ENCODE measurements around the gene CARM1. TPM values are rescaled to one million over a fixed set of nuclear protein-coding genes. Genes with fewer than 3 reads are reported as not detected.

CARM1 gene
- total RNA-seq, 1 donor from 2014 or later, result 32.2 TPM

GRCh38 chr19:10907925-10908324, 36.6 kb downstream of the CARM1 start:
- DNase-seq (ENCODE audit: low read depth, low spot score), result no peak

DNA sequence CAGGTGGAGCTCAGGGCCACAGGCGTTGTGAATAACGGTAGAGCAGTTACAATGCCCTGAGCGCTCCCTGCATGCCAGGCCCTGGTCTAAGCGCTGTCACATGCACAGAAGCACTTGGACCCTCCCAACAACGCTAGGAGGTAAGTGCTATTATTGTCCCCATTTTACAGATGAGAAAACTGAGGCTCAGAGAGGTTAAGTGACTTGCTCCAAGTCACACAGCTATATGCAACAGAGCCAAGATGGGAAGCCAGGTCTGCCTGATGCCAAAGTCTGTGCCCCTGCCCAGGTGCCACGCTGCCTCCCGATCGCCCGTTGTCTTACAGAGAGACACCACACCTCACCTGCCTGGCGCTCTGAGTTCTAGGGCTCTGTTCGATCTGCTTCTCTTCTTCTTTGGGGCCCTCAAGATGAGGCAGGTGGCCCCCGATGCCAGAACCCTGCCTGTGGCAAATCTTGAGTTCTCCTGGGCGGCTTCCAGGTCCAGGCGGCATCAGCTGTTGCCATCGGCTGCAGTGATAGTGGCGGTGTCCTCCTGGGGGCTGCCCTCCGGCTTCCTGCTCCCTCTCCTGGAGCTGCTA, 37.1 kb downstream of the CARM1 start:
- no peak for DNase-seq (ENCODE audit: low read depth, low spot score)

DNA sequence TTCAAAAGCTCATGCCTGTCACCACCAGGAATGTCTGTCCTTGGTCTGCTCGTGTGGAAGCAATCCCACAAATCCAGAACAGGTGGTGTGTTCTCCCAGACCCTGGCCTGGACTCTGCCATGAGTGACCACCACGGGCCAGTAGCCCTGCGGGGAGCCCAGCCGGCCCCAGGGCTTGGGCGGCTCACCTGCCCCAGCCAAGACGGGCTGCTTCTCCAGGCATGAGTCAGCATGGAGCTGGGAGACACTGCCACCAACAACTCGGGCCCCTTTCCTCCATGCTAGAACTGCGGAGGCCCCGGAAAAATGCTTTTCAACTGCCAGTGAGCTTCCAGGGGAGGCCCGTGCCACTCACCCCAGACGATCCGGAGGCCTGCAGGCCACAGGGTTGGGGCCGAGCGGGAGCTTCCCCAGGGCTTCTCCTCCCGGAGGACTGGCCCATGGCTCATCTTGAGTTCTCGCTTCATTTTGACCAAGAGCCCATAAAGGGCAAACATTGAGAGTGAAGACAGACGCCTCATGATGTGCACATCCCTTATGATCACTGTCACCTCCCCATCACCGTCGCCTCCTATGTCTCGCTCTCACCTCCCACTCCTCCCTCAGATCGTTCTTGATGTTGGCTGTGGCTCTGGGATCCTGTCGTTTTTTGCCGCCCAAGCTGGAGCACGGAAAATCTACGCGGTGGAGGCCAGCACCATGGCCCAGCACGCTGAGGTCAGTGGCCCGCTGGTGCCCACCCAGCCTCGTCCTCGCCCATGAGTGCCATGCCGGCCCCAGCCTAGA, 40.4 kb downstream of the CARM1 start:
- no peak for DNase-seq (ENCODE audit: low read depth, low spot score)

GRCh38 chr19:10912619-10913018, 41.3 kb downstream of the CARM1 start:
- no peak for DNase-seq (ENCODE audit: low read depth, low spot score)

DNA sequence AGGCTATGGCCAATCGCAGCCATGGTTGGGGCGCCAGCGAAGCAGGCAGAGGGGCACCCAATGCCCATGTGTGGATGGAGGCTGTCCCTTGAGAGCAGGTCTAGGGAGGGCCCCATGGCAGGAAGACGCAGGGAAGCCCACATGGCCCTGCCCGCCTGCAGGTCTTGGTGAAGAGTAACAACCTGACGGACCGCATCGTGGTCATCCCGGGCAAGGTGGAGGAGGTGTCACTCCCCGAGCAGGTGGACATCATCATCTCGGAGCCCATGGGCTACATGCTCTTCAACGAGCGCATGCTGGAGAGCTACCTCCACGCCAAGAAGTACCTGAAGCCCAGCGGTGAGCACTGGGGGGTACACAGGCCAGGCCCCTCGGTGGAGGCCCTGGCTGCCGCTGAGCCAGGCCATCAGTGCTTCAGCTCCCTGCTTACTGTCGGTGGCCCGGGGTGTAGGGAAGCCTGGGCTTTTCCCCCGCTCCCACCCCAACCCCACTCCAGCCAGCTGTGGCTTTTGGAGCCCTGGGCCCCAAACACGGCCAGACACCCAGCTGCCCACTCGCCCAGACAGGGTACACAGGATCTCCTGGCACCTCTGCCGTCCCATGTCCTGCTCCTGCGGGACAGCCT, 42.5 kb downstream of the CARM1 start:
- DNase-seq (ENCODE audit: low read depth, low spot score), result no peak

- no peak for DNase-seq (ENCODE audit: low read depth, low spot score)
Measured at GRCh38 chr19:10915130-10916091, 44.1 kb downstream of the CARM1 start.

GRCh38 chr19:10916602-10917001, 45.2 kb downstream of the CARM1 start:
- DNase-seq (ENCODE audit: low read depth, low spot score), result no peak

GRCh38 chr19:10918359-10918758, 47.0 kb downstream of the CARM1 start:
- DNase-seq (ENCODE audit: low read depth, low spot score), result no peak

- no peak for DNase-seq (ENCODE audit: low read depth, low spot score)
Measured at GRCh38 chr19:10919352-10920287, 48.3 kb downstream of the CARM1 start.

GRCh38 chr19:10920288-10920655, 48.9 kb downstream of the CARM1 start:
- no peak for DNase-seq (ENCODE audit: low read depth, low spot score)

DNA sequence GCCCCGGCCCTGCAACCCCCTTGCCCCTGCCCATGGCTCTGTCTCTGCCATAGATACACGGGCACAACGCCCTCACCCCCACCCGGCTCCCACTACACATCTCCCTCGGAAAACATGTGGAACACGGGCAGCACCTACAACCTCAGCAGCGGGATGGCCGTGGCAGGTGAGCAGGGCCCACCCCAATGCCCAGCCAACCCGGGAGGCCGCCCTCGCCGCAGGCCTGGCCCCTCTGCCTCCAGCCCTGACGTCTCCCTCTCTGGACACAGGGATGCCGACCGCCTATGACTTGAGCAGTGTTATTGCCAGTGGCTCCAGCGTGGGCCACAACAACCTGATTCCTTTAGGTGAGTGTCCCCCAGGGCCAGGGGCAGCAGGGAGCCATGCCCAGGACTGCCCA, 49.4 kb downstream of the CARM1 start:
- DNase-seq (ENCODE audit: low read depth, low spot score), result no peak

- no peak for DNase-seq (ENCODE audit: low read depth, low spot score)
Measured at GRCh38 chr19:10921199-10921909, 50.0 kb downstream of the CARM1 start.

- DNase-seq (ENCODE audit: low read depth, low spot score), result no peak
Measured at GRCh38 chr19:10921910-10922637, 50.7 kb downstream of the CARM1 start.

DNA sequence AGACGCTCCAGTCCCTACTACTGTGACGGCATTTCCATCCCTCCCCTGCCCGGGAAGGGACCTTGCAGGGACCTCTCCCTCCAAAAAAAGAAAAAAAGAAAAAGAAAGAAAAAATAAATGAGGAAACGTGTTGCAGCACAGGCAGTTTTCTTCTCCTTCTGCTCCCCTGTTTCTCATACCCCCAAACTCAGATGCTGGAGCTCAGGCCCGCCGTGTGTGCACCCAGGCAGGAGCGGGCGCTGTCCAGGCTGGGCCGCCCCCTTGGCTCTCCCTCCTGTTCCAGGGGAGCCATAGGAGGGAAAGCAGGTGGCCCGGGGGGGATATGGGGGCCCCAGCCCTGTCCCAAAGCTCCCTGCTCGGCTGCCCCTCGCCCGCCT, 51.3 kb downstream of the CARM1 start:
- DNase-seq (ENCODE audit: low read depth, low spot score), result no peak

DNA sequence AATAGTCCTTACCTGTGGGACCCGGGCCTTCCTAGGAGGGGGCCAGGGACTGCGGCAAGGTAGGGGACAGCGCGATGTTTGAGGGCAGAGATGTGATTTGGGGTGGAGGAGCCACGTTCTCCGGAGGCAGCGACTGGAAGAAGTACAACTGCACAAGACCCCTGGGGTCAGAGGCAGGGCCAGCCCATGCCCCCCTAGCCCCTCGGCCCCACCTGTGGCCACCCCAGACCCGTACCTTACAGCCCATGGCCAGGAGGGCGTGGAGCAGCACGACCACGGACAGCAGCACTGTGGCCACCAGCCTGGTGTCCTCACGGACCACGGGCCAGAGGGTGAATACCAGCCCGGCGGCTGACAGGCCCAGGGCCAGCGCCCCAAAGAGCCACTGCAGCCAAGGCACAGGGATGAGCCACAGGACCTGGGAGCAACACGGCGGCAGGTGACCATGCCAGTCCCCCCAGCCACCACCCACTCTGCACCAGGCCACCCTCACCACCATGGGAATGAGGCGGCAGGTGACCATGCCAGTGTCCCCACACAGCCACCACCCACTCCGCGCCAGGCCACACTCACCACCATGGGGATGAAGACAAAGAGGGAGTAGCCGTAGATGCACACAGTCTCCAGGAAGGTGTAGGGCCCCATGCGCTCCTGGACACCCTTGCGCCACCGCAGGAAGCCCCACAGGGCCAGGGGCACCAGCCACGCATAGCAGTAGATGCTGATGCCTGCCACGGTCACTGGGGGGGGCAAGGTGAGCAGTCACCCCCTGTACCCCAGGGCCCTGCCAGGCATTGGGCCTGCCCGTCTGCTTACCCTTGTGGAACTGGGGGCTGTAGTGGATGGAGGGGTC, 52.1 kb downstream of the CARM1 start:
- DNase-seq (ENCODE audit: low read depth, low spot score), result no peak

GRCh38 chr19:10924597-10924996, 53.2 kb downstream of the CARM1 start:
- DNase-seq (ENCODE audit: low read depth, low spot score), result no peak

- no peak for DNase-seq (ENCODE audit: low read depth, low spot score)
Measured at GRCh38 chr19:10927730-10928562, 56.6 kb downstream of the CARM1 start.

All from pulmonary artery endothelial cell (primary cell).